Esophagus squamous epithelium (tissue), 5 donors: Measurements from ENCODE around the gene UBE2H. TPM values are rescaled to one million over a fixed set of nuclear protein-coding genes. Genes with fewer than 3 reads are reported as not detected.
"Not testable (repeated sequence)": the region's sequence is repeated elsewhere in the genome, so short reads cannot be mapped to it uniquely, and the experiment has no call there.

Experiments
- DNase-seq: peaks from one replicate; lab custom pipeline; 2025; lab: John Stamatoyannopoulos, UW
- H3K27ac ChIP-seq, 4 donors: fragments of 200-600 bp; sonication (generic); one replicate each; pipeline ENCODE4 v1.5.1; 2016 to 2019; ENCODE audit warnings: mild to moderate bottlenecking in 1 of 4
- H3K27me3 ChIP-seq, 4 donors: fragments of 200-600 bp; sonication (generic); 1 replicate in 3 of 4; 2 replicates in 1 of 4; pipeline versions ENCODE4 v1.5.1 to v1.6.0; 2017 to 2021; ENCODE audit warnings: antibody characterized with exemption in 1 of 4
- H3K36me3 ChIP-seq, 3 donors: fragments of 200-600 bp; sonication (generic); one replicate each; pipeline ENCODE4 v1.5.1; 2016 to 2019
- H3K4me1 ChIP-seq, 3 donors: fragments of 200-600 bp; sonication (generic); one replicate each; pipeline ENCODE4 v1.5.1; 2017 to 2019
- H3K4me3 ChIP-seq, 4 donors: fragments of 200-600 bp; sonication (generic); 1 replicate in 3 of 4; 2 replicates in 1 of 4; pipeline ENCODE4 v1.5.1; 2016 to 2019; ENCODE audit warnings: mild to moderate bottlenecking in 2 of 4, moderate library complexity in 1 of 4
- H3K9me3 ChIP-seq, 3 donors: fragments of 200-600 bp; sonication (generic); one replicate each; pipeline ENCODE4 v1.5.1; 2016 to 2019
- CTCF ChIP-seq, 6 experiments: fragments of 450-650 bp in 4 of 6; fragments of 200-600 bp in 2 of 6; sonication (generic) in 2 of 6; IDR thresholded peaks; one replicate each; pipeline ENCODE4 v1.5.1; 2016 to 2019; ENCODE audit warnings: antibody characterized with exemption in 6 of 6, mild to moderate bottlenecking in 4 of 6, moderate library complexity in 4 of 6
- POLR2A ChIP-seq, 4 donors: fragments of 450-650 bp; IDR thresholded peaks; one replicate each; pipeline ENCODE4 v1.6.1; 2017; ENCODE audit warnings: antibody characterized with exemption in 4 of 4, mild to moderate bottlenecking in 4 of 4, moderate library complexity in 3 of 4
- WGBS, 2 donors: methylation state at CpG; one replicate each; pipeline ENCODE4 v1.1.5; 2018; 5-methylcytosine and 5-hydroxymethylcytosine counted together
- intact Hi-C: fragments of 100-400 bp; cut with DNase I; formaldehyde crosslinking; loops from one replicate; pipeline ENCODE4 v1.15.0; 2022
- total RNA-seq, 4 donors: library from RNA; depleted of rRNA; stranded (reverse); fragments of >200 nt; gene quantifications; one replicate each; pipeline ENCODE4 v1.1.0, GENCODE V29; 2016
- donor health status: DM: yes; HTN: yes; CAD: no.

UBE2H gene
- total RNA-seq, 4 donors from 2014 or later = 60.1 to 113 (median 88.7) TPM

- intact Hi-C loops = no loop called here
- no peak for TF ChIP-seq POLR2A (IDR thresholded peaks at IDR 0.05)
- TF ChIP-seq CTCF (IDR thresholded peaks at IDR 0.05) = no peak
- Histone ChIP-seq H3K4me1 (peaks cover 8 to 50% (median 15%) of the 10 kb centered on the region in 3 donors), H3K4me3 (no peak overlapping the region), H3K36me3 (peaks cover 0 to 36% (median 0%) of the 10 kb centered on the region in 3 donors), H3K27me3 (no peaks in the 10 kb centered on the region), H3K27ac (no peak overlapping the region), H3K9me3 (no peaks in the 10 kb centered on the region)
- no peak for DNase-seq
- 73% methylated on average over 5 of the region's 5 CpGs for WGBS, 2 donors
Observed at GRCh38 chr7:129872054-129872453, 80.7 kb downstream of the UBE2H start.

GRCh38 chr7:129870668-129871067 lies 82.1 kb downstream of the UBE2H start:
- Histone ChIP-seq H3K36me3 (peaks cover 0 to 36% (median 0%) of the 10 kb centered on the region in 3 donors), H3K4me3 (no peak overlapping the region), H3K27me3 (no peaks in the 10 kb centered on the region), H3K4me1 (peaks cover 12 to 48% (median 13%) of the 10 kb centered on the region in 3 donors), H3K27ac (no peak overlapping the region), H3K9me3 (no peaks in the 10 kb centered on the region)
- intact Hi-C loops = no loop called here
- TF ChIP-seq CTCF (IDR thresholded peaks at IDR 0.05) (no peak), POLR2A (IDR thresholded peaks at IDR 0.05) (no peak)
- DNase-seq = no peak
- 92 to 95% methylated on average over 4 of the region's 4 CpGs for WGBS, 2 donors

GRCh38 chr7:129866251-129866650 lies 86.5 kb downstream of the UBE2H start:
- Histone ChIP-seq H3K36me3 (peaks cover 0 to 21% (median 0%) of the 10 kb centered on the region in 3 donors), H3K4me1 (peaks cover 23 to 65% (median 48%) of the 10 kb centered on the region in 3 donors), H3K27me3 (no peaks in the 10 kb centered on the region), H3K9me3 (no peaks in the 10 kb centered on the region), H3K27ac (peak overlapping the region in 3 of 4 donors; percentile 63 to 78 (median 72)), H3K4me3 (no peak overlapping the region)
- intact Hi-C loops = no loop called here
- no peak for TF ChIP-seq CTCF (IDR thresholded peaks at IDR 0.05)
- TF ChIP-seq POLR2A (IDR thresholded peaks at IDR 0.05) = no peak
- no peak for DNase-seq
- 75 to 86% methylated on average over 3 of the region's 3 CpGs for WGBS, 2 donors

GRCh38 chr7:129865925-129866201 lies 86.9 kb downstream of the UBE2H start:
- Histone ChIP-seq H3K9me3 (no peaks in the 10 kb centered on the region), H3K4me3 (no peak overlapping the region), H3K4me1 (peaks cover 23 to 65% (median 51%) of the 10 kb centered on the region in 3 donors), H3K27ac (peak overlapping the region; percentile 54 to 78 (median 68)), H3K36me3 (peaks cover 0 to 17% (median 0%) of the 10 kb centered on the region in 3 donors), H3K27me3 (no peaks in the 10 kb centered on the region)
- intact Hi-C loops = no loop called here
- no peak for DNase-seq
- 67% methylated on average over 1 of the region's 1 CpG; no CpG with 5 or more reads in 1 of the 2 donors for WGBS, 2 donors
- TF ChIP-seq POLR2A (IDR thresholded peaks at IDR 0.05) = no peak
- TF ChIP-seq CTCF (IDR thresholded peaks at IDR 0.05) = no peak

GRCh38 chr7:129865093-129865924 lies 87.5 kb downstream of the UBE2H start:
- intact Hi-C loops = no loop called here
- Histone ChIP-seq H3K4me1 (peaks cover 25 to 71% (median 57%) of the 10 kb centered on the region in 3 donors), H3K4me3 (no peak overlapping the region), H3K27ac (peak overlapping the region; percentile 54 to 78 (median 68)), H3K27me3 (no peaks in the 10 kb centered on the region), H3K36me3 (peaks cover 0 to 13% (median 0%) of the 10 kb centered on the region in 3 donors), H3K9me3 (no peaks in the 10 kb centered on the region)
- 32 to 55% methylated on average over 4 of the region's 4 CpGs for WGBS, 2 donors
- TF ChIP-seq POLR2A (IDR thresholded peaks at IDR 0.05) (no peak), CTCF (IDR thresholded peaks at IDR 0.05) (no peak)
- no peak for DNase-seq

- H3K27me3 ChIP-seq, DNase-seq, H3K4me3 ChIP-seq, intact Hi-C loops, H3K9me3 ChIP-seq, H3K36me3 ChIP-seq: not testable (repeated sequence)
- WGBS, 2 donors = 72 to 85% methylated on average over 8 of the region's 8 CpGs
- peaks cover 26 to 77% (median 59%) of the 10 kb centered on the region in 3 donors for H3K4me1 ChIP-seq
- H3K27ac ChIP-seq = peak overlapping the region; percentile 63 to 78 (median 75)
Observed at GRCh38 chr7:129864676-129865075, 88.1 kb downstream of the UBE2H start.
